Lower leg skin (tissue), 4 donors: ENCODE results near the gene GDPD4. TPM values are rescaled to one million over a fixed set of nuclear protein-coding genes. Genes with fewer than 3 reads are reported as not detected.

Source experiments
- DNase-seq, 2 donors: peaks; one replicate each; pipeline ENCODE4 v3.0.0-alpha.2; 2019; ENCODE audit warnings: low spot score in 2 of 2
- H3K4me3 ChIP-seq: fragments of 200-600 bp; sonication (generic); 2 replicates; pipeline ENCODE4 v1.5.1; 2017; ENCODE audit warnings: mild to moderate bottlenecking, low read depth; ENCODE audit not compliant: poor library complexity, severe bottlenecking
- CTCF ChIP-seq, 3 donors: fragments of 450-650 bp; IDR thresholded peaks; one replicate each; pipeline ENCODE4 v1.5.1; 2016; ENCODE audit warnings: antibody characterized with exemption in 3 of 3, mild to moderate bottlenecking in 3 of 3, moderate library complexity in 2 of 3
- POLR2A ChIP-seq, 2 donors: fragments of 450-650 bp; IDR thresholded peaks; one replicate each; pipeline ENCODE4 v1.6.1; 2016 to 2017; ENCODE audit warnings: antibody characterized with exemption in 2 of 2, mild to moderate bottlenecking in 1 of 2, moderate library complexity in 1 of 2
- WGBS, 2 donors: methylation state at CpG; one replicate each; pipeline ENCODE4 v1.1.5; 2018; 5-methylcytosine and 5-hydroxymethylcytosine counted together
- intact Hi-C: fragments of 100-400 bp; cut with DNase I; formaldehyde crosslinking; loops from one replicate; pipeline ENCODE4 v1.15.0; 2023; ENCODE audit warnings: low total_unique reads
- total RNA-seq, 4 donors: library from RNA; depleted of rRNA; stranded (reverse); fragments of >200 nt; gene quantifications; one replicate each; pipeline ENCODE4 v1.1.0, GENCODE V29; 2016

Gene GDPD4
- total RNA-seq, 4 donors from 2014 or later: not detected

DNA sequence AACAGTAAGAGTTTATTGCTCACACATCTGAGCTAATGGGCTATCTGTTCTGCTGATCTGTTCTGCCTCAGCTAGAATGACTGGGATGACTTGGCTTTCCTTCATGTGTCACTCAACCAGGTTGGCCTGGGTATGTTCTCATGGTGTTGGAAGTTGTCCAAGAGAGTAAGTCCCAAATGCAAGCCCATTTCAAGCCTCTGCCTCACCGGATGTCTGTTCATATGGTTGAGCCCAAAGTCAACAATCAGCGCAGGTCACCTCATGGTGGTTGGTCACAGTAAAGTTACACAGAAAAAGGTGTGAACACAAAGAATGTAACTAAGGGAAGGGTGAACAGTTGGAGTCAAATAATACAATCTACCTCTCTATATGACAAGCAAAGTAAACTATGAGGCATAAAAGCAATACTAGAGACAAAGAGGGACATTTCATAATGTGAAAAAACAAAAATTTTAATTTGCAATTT is 1.9 kb downstream of the GDPD4 start:
- 26 to 89% methylated on average over 2 of the region's 2 CpGs for WGBS, 2 donors
- intact Hi-C loops: no loop called here
- DNase-seq: no peak
- no peak for TF ChIP-seq CTCF (IDR thresholded peaks at IDR 0.05)
- TF ChIP-seq POLR2A (IDR thresholded peaks at IDR 0.05): no peak
- H3K4me3 ChIP-seq: no peak overlapping the region

GRCh38 chr11:77294040-77294439 is 7.4 kb downstream of the GDPD4 start:
- WGBS, 2 donors: 88 to 89% methylated on average over 3 of the region's 3 CpGs
- intact Hi-C loops: no loop called here
- DNase-seq: no peak

GRCh38 chr11:77289737-77290136 is 11.7 kb downstream of the GDPD4 start:
- TF ChIP-seq POLR2A (IDR thresholded peaks at IDR 0.05): no peak
- no peak for TF ChIP-seq CTCF (IDR thresholded peaks at IDR 0.05)
- H3K4me3 ChIP-seq: no peak overlapping the region
- intact Hi-C loops: no loop called here
- 82 to 89% methylated on average over 4 of the region's 4 CpGs for WGBS, 2 donors
- no peak for DNase-seq

More at GRCh38 chr11:77294040-77294439, 7.4 kb downstream of the GDPD4 start:
- no peak for TF ChIP-seq POLR2A (IDR thresholded peaks at IDR 0.05)
- TF ChIP-seq CTCF (IDR thresholded peaks at IDR 0.05): no peak
- H3K4me3 ChIP-seq: no peak overlapping the region

DNA sequence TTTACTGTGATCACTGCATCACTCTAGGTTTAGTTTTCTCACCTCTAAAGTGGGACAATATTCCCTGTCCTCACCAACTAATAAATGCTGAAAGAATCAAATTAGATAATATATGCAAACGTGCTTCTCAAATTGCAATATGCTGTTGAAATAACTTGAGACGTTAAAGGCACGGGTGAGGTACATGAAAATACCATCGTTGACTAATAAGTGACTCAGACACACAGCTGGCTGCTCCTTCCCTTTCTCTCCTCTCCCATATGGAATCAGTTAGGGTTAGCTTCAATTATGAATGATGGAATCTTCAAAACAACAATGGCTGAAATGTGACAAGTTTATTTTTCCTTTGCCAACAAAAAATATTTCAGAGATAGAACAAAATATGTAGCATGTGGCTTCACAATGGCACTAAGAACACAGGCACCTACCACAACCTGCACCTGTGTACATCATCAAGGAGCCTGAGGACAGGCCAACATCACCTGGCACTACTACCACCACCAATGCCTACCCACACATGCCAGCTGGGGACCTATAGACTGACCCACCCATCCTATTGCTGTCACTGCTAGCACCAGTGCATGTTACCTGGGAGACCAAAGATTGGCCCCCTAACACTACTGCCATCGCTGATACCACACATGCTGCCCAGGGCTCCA is 13.7 kb downstream of the GDPD4 start:
- intact Hi-C loops: no loop called here
- 48 to 49% methylated on average over 5 of the region's 5 CpGs for WGBS, 2 donors
- no peak overlapping the region for H3K4me3 ChIP-seq
- TF ChIP-seq CTCF (IDR thresholded peaks at IDR 0.05) (no peak), POLR2A (IDR thresholded peaks at IDR 0.05) (no peak)
- no peak for DNase-seq

DNA sequence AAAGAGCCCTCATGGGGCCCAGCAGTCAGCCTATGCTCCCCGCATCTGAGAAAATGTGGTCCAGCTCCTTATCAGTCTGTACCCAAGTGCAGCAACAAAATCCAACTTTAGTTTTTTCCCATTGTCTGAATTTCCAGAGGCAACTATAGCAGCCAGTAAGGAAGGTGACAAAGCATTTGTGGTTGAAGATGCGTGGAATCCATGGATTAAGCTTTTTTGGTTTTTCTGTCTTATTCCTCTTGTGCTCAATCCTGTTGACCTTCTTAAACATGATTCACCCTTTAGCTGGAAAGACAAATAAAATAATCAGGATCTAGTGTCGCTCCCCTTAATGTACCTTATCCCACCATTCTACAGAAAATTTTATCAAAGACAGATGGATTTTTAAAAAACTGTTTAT is 14.3 kb downstream of the GDPD4 start:
- TF ChIP-seq CTCF (IDR thresholded peaks at IDR 0.05) (no peak), POLR2A (IDR thresholded peaks at IDR 0.05) (no peak)
- no peak overlapping the region for H3K4me3 ChIP-seq
- 94 to 97% methylated on average over 3 of the region's 3 CpGs for WGBS, 2 donors
- DNase-seq: no peak
- intact Hi-C loops: no loop called here
